Measurements from ENCODE around the gene OSBPL6.

GRCh38 chr2:178267660-178268059 lies 73.3 kb downstream of the OSBPL6 start:
- no peak for TF ChIP-seq CUX1 (IDR thresholded peaks at IDR 0.05; ENCODE audit: insufficient replicate concordance, low read depth, low read length)
- TF ChIP-seq MEF2A (IDR thresholded peaks at IDR 0.05; ENCODE audit: insufficient read depth, low read depth, low read length) = no peak
- TF ChIP-seq CTCF (IDR thresholded peaks at IDR 0.05 in 2 of 3, conservative IDR thresholded peaks at IDR 0.05 in 1 of 3; ENCODE audit: control insufficient read depth in 2 of 3, extremely low read depth in 1 of 3, insufficient read depth in 1 of 3, low read depth in 3 of 3, low read length in 3 of 3) = no peak
- no peak for TF ChIP-seq FOXK2 (IDR thresholded peaks at IDR 0.05)
- no peak for TF ChIP-seq POLR2A (IDR thresholded peaks at IDR 0.05; ENCODE audit: low read depth, low read length)
- TF ChIP-seq ZZZ3 (IDR thresholded peaks at IDR 0.05; ENCODE audit: control insufficient read depth, insufficient read length, low read depth) = no peak
- no peak for TF ChIP-seq RCOR1 (conservative IDR thresholded peaks at IDR 0.05; ENCODE audit: low read depth, low read length)
